Nephron (organoid): ENCODE data around the gene PRR35.
A peak's percentile ranks its signal among the peaks of the same experiment; 100 is the strongest.

ENCODE experiments used
- H3K27ac Mint-ChIP-seq, 3 experiments: 2 replicates each; pipeline ENCODE4 v1.8.0; 2020; ENCODE audit warnings: mixed read lengths in 3 of 3, mild to moderate bottlenecking in 2 of 3, moderate library complexity in 1 of 3
- H3K27me3 Mint-ChIP-seq: 2 replicates; pipeline ENCODE4 v1.8.0; 2021; ENCODE audit warnings: low read depth, mild to moderate bottlenecking, moderate library complexity, mixed read lengths
- H3K36me3 Mint-ChIP-seq: 2 replicates; pipeline ENCODE4 v1.8.0; 2020; ENCODE audit warnings: low read depth, mixed read lengths
- H3K4me1 Mint-ChIP-seq: 2 replicates; pipeline ENCODE4 v1.8.0; 2020; ENCODE audit warnings: mixed read lengths
- H3K4me3 Mint-ChIP-seq, 3 experiments: 2 replicates each; pipeline ENCODE4 v1.8.0; 2020; ENCODE audit warnings: mild to moderate bottlenecking in 3 of 3, mixed read lengths in 3 of 3, moderate library complexity in 2 of 3
- H3K9me3 Mint-ChIP-seq: 2 replicates; pipeline ENCODE4 v1.8.0; 2020; ENCODE audit warnings: mixed read lengths
- CTCF ChIP-seq, 3 experiments: fragments of 200-600 bp; sonication (generic); IDR thresholded peaks; one replicate each; pipeline ENCODE4 v1.5.0; 2021; ENCODE audit warnings: antibody characterized with exemption in 3 of 3; ENCODE audit not compliant: unreplicated experiment in 3 of 3

Gene PRR35

GRCh38 chr16:603933-604332, 43.7 kb downstream of the PRR35 start:
- peaks cover 11% of the 10 kb centered on the region for H3K9me3 Mint-ChIP-seq
- peaks cover 46% of the 10 kb centered on the region for H3K36me3 Mint-ChIP-seq
- peaks cover 3% of the 10 kb centered on the region for H3K27me3 Mint-ChIP-seq
- H3K4me3 Mint-ChIP-seq, result no peak overlapping the region
- peak overlapping the region in 1 of 3 experiments; percentile 44 for H3K27ac Mint-ChIP-seq
- no peaks in the 10 kb centered on the region for H3K4me1 Mint-ChIP-seq
- no peak for TF ChIP-seq CTCF (IDR thresholded peaks at IDR 0.05; ENCODE audit: unreplicated experiment in 3 of 3)

GRCh38 chr16:606656-607307, 46.6 kb downstream of the PRR35 start:
- Mint-ChIP-seq H3K9me3 (peaks cover 11% of the 10 kb centered on the region), H3K27me3 (no peaks in the 10 kb centered on the region), H3K4me3 (no peak overlapping the region), H3K27ac (no peak overlapping the region), H3K4me1 (no peaks in the 10 kb centered on the region), H3K36me3 (peaks cover 38% of the 10 kb centered on the region)
- TF ChIP-seq CTCF (IDR thresholded peaks at IDR 0.05; ENCODE audit: unreplicated experiment in 3 of 3), result no peak

GRCh38 chr16:608019-608418, 47.8 kb downstream of the PRR35 start:
- Mint-ChIP-seq H3K9me3 (peaks cover 9% of the 10 kb centered on the region), H3K4me3 (no peak overlapping the region), H3K27ac (peak overlapping the region in 1 of 3 experiments; percentile 13), H3K27me3 (no peaks in the 10 kb centered on the region), H3K4me1 (no peaks in the 10 kb centered on the region), H3K36me3 (peaks cover 33% of the 10 kb centered on the region)
- TF ChIP-seq CTCF (IDR thresholded peaks at IDR 0.05; ENCODE audit: unreplicated experiment in 3 of 3), result no peak

- H3K27me3 Mint-ChIP-seq, result no peaks in the 10 kb centered on the region
- H3K36me3 Mint-ChIP-seq, result peaks cover 31% of the 10 kb centered on the region
- H3K4me3 Mint-ChIP-seq, result no peak overlapping the region
- H3K4me1 Mint-ChIP-seq, result no peaks in the 10 kb centered on the region
- no peak overlapping the region for H3K27ac Mint-ChIP-seq
- H3K9me3 Mint-ChIP-seq, result peaks cover 14% of the 10 kb centered on the region
- no peak for TF ChIP-seq CTCF (IDR thresholded peaks at IDR 0.05; ENCODE audit: unreplicated experiment in 3 of 3)
These were observed 49.1 kb downstream of the PRR35 start for GRCh38 chr16:609316-609715.

GRCh38 chr16:609984-610383, 49.8 kb downstream of the PRR35 start:
- no peak for TF ChIP-seq CTCF (IDR thresholded peaks at IDR 0.05; ENCODE audit: unreplicated experiment in 3 of 3)
- H3K4me1 Mint-ChIP-seq, result no peaks in the 10 kb centered on the region

More at GRCh38 chr16:609984-610383, 49.8 kb downstream of the PRR35 start:
- Mint-ChIP-seq H3K27me3 (no peaks in the 10 kb centered on the region), H3K27ac (no peak overlapping the region), H3K9me3 (peaks cover 11% of the 10 kb centered on the region), H3K4me3 (no peak overlapping the region), H3K36me3 (peaks cover 33% of the 10 kb centered on the region)
